HG02981 (cell line): ENCODE measurements around the gene CSF2RB.
A peak's percentile ranks its signal among the peaks of the same experiment; 100 is the strongest.

Experiments used
- ATAC-seq: cut with Tn5 transposase; IDR thresholded peaks from one replicate; pipeline ENCODE4 v1.9.1; 2021; ENCODE audit warnings: mild to moderate bottlenecking, moderate library complexity; ENCODE audit not compliant: unreplicated experiment

CSF2RB gene

DNA sequence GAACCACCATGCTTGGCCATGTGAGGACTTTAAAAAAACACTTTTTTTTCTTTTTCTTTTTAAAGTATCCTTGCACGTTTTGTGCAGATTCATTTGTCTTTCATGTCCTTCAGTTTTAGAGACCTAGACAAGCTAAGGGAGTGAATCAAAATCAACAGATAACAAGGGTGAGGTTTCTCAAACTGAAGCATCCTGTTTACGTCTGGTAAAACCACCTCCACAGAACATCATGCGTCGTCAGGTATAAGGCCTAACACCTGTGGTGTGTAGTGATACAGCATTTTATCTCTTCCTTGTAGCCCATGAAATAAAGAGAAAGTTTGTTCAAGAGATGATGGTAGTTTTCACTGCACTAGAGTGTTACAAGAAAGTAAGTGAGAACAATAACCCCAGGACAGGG is 26.3 kb upstream of the CSF2RB start:
- no peak for ATAC-seq

DNA sequence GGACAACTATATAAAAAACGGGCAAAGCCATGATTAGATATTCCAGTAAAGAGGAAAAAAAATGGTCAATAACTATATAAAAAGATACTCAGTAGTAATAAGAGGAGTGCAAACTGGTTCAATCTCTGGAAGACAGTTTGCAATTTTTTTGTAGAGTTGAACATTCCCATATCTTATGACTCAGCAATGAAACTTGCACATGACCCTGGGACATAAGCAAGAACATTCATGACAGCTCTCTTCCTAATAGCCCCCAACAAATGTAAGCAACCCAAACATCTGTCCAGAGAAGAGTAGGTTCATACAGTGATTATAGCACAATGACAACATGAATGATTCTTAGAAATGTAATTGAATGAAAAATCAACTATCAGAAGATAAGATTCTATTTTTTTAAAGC is 21.8 kb upstream of the CSF2RB start:
- ATAC-seq, result no peak

DNA sequence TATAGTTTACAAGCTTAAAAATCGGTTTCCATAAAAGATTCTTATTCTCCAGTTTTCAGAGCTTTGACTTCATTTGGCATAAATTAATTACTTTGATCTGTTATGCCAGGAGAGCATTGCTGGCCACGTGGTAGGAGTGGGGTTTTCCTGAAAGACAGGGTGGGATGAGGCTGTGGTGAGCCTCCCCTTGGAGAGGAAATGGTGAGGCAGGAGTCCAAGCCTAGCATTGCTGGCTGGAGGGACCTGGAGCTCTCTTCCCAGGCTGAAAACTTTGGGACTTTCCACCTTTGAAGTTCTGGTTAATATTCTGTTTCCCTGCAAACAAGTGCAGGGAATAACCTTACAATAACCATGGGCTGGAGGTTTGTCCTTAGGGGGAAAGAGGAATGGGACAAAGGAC is 21.1 kb upstream of the CSF2RB start:
- no peak for ATAC-seq

DNA sequence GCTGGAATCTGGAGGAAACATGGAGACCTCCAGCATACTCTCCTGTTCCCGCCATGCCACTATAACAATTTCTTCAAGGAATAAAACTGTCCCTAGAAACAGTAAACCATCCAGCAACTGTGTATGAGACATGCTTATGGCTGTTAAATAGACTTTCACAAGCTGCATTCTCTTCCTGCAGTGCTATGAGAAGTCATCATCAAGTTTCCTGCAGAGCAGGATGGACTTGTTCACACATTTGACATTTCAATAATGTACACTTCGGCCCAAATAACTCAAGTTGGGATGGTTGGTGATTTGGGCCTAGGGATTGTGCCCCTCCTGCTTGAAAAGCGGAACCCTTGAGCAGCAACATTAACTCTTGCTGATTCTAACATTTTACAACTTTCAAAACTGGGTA is 20.2 kb upstream of the CSF2RB start:
- no peak for ATAC-seq

DNA sequence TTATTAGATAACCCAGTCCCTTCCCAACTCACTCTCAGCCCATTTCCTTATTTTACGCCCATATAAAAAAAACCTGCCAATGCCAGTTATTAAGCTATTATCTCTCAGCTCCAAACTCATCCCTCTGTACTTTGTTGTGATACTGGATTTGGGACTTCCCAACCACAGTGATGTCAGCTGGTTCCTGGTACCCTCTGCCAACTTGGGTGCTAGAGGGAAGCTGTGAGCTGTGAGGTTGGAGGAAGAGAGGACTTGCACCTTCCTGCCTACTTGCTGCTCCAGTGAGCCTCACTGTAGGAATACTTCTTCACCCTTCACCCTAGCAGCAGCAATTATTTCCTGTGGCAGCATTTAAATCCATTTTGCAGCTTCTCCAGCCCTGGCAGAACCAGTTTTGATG is 19.2 kb upstream of the CSF2RB start:
- no peak for ATAC-seq

DNA sequence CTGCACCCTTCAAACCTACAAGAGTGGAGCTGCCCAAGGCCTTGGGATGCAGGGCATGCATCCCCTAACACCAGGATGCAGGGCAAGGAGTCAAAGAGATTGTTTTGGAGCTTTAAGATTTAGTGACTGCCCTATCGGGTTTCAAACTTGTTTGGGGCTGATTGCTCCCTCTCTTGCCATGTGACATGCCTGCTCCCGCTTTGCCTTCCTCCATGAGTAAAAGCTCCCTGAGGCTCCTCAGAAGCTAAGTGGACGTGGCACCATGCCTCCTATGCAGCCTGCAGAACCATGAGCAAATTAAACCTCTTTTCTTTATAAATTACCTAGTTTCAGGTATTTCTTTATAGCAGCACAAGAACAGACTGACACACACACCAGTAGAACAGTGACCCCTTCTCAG is 15.8 kb upstream of the CSF2RB start:
- ATAC-seq, result no peak

DNA sequence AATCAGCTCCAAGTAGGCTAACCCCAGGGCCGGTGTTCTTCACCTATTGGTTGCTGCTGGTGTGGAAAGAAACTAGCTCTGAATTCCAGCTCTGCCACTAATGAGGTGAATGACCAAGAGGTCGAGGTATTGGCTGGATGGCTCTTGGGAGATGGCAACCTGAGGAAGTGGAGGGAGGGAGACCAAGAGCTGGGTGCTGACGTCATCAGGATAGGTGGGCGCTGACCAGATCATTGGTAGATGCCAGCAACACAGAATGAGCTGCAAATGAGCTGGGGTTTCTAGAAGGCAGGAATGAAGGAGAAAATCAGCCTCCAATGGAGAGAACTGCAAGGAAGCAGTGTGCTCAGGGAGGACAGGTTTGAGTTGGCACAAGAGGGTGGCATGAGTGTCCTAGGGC is 14.7 kb upstream of the CSF2RB start:
- no peak for ATAC-seq

DNA sequence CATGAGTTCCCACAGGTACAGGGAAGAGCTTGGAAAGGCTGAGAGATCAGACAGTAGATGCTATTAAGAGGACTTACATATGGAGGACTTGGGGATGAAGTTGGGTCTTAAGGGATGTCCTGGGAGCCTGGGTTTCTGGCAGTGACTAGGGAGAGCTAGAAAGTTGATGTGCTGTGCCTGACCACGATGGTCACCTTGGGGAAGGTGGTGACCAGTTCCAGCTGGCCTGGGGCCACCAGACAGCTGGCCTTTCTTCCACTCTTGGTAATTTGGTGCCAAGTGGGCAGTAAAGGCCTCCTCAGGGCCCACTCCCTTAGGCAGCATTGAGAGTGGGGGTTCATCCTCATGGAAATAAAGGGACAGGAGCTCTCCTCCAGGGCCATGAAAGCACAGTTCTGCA is 13.9 kb upstream of the CSF2RB start:
- no peak for ATAC-seq

DNA sequence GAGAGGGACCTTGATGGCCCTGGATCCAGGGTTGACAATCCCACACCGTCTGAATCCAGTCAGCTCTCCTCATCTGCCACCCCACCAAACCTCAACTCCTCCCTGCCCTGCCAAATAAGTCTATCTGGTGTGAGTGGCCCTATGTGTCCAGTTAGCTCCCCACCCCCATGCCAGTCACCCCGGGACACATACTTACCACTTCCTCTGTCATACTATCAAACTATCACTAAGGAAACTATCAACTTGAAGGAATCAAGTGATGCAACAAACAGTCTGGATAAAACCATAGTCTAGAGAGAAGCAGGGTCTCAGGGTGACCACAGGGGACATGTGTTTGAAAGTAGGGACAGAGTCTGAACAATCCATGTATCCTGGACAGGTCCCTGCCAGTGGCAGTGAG is 13.2 kb upstream of the CSF2RB start:
- ATAC-seq, result no peak

DNA sequence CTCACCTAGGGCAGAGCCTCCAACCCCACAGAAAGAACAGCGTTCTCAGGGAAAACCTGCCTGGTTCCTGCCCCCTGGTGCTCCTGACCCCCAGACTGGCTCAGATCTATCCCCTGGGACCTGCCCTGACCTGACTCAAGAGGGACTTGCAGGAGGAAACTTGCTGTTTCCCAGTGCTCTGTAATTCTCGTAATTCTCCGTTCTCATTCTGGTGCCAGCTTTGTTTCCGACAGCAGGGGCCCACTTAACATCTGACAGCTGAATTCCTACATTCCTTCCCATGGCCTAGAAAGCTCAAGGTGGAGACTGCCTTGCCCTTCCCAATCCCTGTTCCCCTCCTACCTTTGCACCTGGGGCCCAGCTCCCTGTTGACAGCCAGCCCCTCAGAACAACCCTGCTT is 12.5 kb upstream of the CSF2RB start:
- no peak for ATAC-seq

DNA sequence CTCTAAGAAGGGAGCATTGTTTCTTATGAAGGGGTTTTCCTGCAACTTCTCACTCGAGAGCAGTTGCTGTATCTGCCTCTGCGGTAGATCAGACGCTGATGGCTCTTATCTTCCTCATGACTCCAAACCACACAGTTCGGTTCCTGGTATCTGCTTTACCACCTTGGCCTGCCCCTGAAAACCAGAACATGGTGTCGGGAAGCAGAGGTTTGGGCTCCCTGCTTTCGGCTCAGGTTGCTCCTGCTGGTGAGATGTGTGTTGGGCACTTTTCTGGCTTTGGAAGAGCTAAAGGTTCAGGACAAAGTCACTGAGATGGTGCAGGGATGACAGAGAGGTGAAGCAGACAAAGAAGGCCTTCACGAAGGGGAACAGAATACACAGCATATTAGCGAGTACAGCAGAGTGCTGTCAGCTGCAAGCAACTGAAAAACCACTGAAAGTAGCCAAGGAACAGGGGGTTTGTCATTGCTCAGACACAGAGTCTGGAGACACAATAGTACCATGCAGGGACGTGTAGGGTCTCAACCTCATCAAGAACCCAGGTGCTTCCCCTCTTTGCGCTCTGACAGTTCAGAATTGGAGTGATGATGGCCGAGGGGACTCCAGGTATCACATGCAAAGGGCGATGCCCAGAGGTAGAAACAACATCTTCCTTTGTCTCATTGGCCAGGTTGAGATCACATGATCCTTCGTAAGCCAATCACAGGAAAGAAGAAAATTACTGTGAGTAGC is 11.9 kb upstream of the CSF2RB start:
- ATAC-seq, result peak; percentile 68

DNA sequence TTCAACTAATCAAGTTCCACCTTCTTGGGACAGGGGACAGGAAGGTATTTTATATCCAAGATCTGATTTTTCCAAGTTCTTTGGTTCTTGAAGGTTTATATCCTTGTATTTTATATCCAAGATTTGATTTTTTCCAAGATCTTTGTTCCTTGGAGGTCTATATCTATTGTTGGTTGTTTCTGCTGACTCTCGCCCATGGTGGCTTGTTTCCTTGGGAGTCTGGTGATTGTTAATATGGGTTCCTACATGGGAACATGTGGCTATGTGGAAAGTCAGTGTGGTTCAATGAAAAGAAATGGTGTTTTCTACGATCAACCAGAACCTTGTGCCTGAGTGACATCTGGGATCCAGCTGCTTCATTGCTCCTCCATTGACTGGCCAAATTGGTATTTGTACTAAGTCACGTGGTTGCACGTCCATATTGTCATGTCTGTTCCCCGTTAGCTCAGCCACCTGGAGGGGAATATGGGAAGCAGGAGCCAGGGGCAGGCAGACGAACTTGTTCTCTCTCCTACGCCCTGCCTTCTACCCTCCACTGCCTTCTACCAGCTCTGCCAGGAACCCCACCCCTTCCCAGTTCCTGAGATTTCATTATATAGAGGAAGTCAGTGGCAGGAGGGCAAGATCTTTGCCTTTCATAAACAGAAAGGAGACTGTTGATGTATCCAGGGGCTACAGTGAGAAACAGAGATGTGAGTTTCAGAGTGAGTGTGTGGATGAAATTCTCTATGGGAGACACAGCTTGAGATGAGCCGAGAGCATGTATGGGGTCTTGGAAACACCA is 11.1 kb upstream of the CSF2RB start:
- no peak for ATAC-seq

DNA sequence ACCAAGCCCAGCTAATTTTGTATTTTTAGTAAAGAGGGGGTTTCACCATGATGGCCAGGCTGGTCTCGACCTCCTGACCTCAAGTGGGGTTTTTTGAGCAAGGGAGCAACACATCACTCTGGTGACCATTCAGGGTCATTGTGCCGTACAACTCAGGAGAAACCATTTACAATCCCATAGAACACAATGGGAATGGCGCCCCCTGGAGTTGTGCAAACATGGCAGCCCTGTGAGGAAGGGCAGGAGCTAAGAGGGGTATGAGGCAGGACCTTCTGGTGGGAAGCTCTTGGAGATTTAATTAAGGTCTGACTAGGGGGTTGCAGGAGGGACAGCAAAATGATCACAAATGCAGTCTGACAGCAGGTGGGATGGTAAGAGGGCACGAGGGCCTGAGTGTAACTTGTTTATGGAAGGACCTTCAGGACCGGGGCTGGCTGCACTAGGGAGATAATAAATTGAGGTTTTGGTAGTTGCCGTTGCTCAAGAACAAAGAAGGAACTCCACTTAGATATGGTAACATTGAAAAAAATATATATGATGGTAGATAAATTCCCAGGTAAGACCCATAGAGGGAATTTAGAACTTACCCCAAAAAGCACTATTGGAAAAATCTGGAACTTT is 9.1 kb upstream of the CSF2RB start:
- ATAC-seq, result no peak

DNA sequence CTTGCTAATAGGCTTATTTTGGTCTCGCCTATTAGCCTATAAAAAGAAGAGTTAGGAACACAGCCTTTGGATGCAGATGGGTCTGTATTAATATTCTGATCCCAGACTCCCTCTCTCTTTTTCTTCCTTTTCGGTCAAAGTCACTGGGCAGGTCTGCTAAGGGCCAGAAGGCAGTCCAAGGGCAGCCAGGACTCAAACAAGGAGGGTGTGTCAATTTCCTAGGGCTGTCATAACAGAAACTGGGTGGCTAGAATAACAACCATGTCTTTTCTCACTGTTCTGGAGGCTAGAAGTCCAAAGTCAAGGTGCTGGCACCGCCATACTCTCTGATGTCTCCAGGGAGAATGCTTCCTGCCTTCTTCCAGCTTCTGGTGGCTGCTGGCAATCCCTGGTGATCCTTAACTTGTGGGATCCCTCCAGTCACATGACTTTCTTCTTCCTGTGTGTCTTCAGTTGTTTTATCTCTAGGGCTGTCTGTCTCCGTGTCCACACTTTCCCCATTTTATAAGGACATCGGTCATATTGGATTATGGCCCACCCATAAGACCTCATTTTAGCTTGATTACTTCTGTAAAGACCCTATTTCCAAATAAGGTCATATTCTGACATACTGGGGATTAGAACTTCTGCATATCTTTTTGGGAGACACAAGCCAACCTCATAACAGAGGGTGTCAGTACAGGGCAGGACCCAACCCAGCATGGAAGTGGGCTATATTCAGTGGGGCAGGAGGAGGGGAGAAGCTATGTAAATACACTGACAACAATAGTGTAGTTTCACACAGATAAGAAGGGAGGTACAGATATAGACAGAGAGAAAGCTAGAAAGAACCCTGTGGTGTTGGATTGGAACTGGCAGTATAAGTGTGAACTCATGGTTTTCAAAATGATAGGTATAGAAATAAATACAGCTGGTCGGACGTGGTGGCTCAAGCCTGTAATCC is 5.9 kb upstream of the CSF2RB start:
- no peak for ATAC-seq

DNA sequence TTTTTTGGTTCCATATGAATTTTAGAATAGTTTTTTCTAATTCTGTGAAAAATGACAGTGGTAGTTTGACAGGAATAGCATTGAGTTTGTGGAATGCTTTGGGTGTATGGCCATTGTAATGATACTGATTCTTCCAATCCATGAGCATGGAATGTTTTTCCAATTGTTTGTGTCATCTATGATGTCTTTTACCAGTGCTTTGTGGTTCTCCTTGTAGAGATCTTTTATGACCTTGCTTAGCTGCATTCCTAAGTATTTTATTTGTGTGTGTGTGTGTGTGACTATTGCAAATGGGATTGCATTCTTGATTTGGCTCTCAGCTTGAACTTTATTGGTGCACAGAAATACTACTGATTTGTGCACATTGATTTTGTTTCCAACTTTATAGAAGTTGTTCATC is 3.0 kb upstream of the CSF2RB start:
- ATAC-seq, result no peak

DNA sequence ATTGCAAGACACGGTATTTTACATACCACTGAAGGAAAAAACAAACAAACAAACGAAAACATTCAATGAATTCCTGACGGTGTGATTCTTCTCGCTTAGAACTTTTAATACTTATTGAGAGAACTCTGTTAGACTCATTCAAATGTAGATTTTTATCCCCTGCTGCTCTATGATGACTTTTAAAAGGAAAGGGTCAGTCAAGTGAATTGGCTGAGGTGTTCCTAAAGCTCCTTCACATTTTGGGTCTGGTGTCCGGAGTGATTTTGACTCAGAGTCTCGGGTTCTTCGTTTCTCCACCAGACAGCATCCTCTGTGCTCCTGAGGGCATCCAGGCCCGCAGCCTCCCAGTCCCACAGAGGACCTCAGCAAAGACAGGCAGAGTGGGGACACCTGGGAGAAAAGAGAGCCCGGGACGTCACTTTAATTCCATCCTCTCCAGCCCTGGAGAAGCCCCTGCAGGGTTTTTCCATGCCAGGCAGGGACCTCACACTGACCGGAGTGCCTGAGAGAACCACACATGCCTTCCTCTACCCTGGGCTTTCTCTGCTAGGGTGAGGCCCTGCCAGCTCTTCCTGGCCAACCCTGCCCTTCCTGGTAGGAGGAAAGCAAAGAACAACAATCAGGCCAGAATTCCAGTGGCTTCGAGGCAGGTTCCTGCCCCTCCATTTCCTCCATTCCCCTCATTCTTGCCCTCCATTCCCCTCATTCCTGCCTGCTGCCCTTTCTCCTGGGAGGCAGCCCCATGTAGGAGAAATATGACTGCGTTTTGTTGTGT is 1.4 kb upstream of the CSF2RB start:
- ATAC-seq, result no peak

DNA sequence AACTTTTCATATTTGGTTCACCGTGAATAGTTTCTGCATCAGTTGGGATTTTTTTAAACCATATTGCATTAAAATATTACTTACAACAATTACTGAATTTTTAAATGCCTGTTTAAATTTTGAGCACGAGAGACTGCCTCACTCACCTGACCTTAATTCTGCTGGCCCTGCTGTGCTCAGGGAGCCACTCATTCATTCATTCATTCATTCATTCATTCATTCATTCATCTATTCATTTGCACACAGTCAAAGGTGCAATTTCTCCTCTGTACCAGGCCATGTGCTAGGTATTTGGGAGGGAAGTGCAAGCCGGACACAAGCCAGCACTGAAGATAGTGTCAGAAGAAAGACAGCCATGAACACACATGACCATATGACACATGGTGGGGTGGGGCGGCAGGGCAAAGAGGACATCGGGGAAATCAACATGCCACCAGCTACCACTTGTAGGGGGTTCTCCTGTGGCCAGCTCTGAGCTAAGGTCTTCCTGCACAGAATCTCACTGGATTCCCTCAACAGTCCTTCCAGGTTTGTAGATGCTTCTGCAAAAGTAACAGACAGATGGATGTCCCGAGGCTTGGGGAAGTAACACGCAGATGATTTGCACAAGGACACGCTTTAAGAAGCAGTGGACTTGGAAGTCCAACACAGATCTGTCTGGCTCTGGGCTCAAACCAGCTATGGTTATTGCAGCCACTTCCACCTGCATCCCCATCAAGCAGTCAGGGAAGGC is 568 bp upstream of the CSF2RB start:
- no peak for ATAC-seq

DNA sequence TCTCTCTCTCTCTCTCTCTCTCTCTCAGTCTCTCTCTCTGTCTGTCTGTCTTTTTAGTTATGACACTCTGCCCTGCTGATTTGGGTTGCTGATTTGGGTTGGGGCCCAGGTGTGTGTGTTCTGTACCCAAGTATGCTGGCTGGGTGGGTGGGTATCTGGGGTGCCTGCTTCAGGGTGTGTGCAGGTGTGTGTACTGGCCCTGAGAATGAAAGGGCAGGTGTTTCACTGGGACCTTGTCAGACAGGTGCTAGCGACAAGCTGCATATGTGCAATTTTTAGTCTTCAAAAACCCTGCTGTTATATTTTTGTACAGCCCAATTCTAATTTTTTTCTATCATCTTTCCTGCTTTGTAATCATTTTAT is 943 bp downstream of the CSF2RB start:
- ATAC-seq, result no peak

DNA sequence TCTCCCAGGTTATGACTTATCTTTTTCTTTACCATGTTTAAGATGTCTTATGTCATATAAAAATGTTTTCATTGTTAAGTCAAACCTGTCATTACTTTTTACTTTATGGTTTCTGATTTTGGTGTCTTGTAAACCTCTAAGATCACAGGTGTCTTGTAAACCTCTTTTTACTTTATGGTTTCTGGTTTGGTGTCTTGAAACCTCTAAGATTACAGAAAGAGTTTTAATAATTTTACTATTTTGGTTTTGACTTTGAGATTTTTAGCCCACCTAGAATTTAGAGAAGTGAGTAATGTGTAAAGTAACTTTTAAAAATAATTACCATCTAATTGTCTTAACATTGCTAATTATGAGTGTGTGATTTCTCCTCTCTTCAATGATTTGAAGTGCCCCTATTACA is 2.6 kb downstream of the CSF2RB start:
- ATAC-seq, result no peak
